ENCODE data around the gene PNRC1. TPM values are rescaled to one million over a fixed set of nuclear protein-coding genes. Genes with fewer than 3 reads are reported as not detected.
"Not testable (repeated sequence)": the region's sequence is repeated elsewhere in the genome, so short reads cannot be mapped to it uniquely, and the experiment has no call there.

PNRC1 gene
- polyA plus RNA-seq (2013, experiment 1 of 2), result 19.9 TPM
- 21.1 TPM for polyA plus RNA-seq (2013, experiment 2 of 2)

DNA sequence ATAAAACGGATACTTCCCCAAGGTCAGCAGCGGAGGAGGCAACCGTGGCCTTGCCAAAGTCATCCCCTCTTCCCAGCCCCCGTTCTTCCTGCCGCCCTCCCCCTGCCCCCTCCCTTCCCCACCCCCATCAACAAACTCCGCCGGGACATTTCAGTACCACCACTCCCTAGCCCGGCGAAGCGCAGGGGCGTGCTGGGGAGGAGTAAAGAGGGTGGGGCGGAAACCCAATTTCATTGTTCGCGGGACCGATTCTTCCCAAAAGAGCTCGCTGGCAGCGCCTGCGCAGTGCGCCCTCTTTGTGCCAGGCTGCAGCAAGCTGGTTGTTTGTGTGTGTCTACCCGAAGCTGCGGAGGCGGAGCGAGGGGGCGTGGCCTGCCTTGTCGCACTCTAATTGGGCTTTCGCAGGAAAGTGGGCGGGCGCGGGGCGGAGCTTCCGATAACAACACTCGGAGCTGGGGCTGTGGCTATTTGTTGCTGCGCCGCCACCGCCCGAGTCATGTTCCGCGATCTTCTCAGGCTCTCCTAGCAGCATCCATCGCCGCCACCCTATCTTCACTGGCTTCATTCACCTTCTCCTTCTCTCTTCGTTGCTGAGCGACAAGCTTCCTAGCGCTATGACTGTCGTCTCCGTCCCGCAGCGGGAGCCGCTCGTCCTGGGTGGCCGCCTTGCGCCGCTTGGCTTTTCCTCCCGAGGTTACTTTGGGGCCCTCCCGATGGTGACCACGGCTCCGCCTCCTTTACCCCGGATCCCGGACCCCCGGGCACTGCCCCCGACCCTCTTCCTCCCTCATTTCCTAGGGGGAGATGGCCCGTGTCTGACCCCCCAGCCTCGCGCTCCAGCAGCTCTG, at the start of gene PNRC1:
PNRC1 (plus strand) TSS at position 471 of the 848 bp plus-strand sequence; CDS start at position 615, 144 bp downstream.
- no CpG with 5 or more reads among the region's 63 CpGs for WGBS (ENCODE audit: extremely low coverage, insufficient coverage, low lambda C conversion rate)
- peaks cover 4% of the 10 kb centered on the region for H3K4me1 ChIP-seq (ENCODE audit: control insufficient read depth, low read depth, low read length)
- H3K27ac ChIP-seq (ENCODE audit: low read depth, low read length), result peak within 1 kb of the TSS; percentile 87
- peak within 1 kb of the TSS; percentile 97 for H3K9ac ChIP-seq (ENCODE audit: low read length)
- peaks cover 15% of the 10 kb centered on the region for H3K79me2 ChIP-seq (ENCODE audit: control insufficient read depth, insufficient read depth, low read length)
- H3K4me2 ChIP-seq (ENCODE audit: low read length), result peak within 1 kb of the TSS; percentile 91
- no peaks in the 10 kb centered on the region for H3K27me3 ChIP-seq (ENCODE audit: insufficient read depth, low read length, poor library complexity)
- peak within 1 kb of the TSS; percentile 96 for H3K56ac ChIP-seq (ENCODE audit: low read length)
- peak; percentile 99 for DNase-seq
- H3K23ac ChIP-seq (ENCODE audit: low read length), result peak within 1 kb of the TSS; percentile 85
- H2BK15ac ChIP-seq (replicated peaks; ENCODE audit: low read depth), result peak within 1 kb of the TSS; percentile 13
- no peak within 1 kb of the TSS for H4K8ac ChIP-seq (ENCODE audit: low read depth, low read length)
- H3K4me3 ChIP-seq (ENCODE audit: low read length), result peak within 1 kb of the TSS; percentile 88
- peak within 1 kb of the TSS; percentile 54 for H2BK120ac ChIP-seq (ENCODE audit: low read depth, low read length)
- H2BK5ac ChIP-seq (ENCODE audit: low read length), result peak within 1 kb of the TSS; percentile 50
- no peak within 1 kb of the TSS for H2AK5ac ChIP-seq (ENCODE audit: low read length)
- H3K18ac ChIP-seq (ENCODE audit: low read length), result peak within 1 kb of the TSS; percentile 99
- peak within 1 kb of the TSS; percentile 99 for H3K4ac ChIP-seq (ENCODE audit: low read depth, low read length)
- H3K79me1 ChIP-seq (ENCODE audit: low read length), result peaks cover 13% of the 10 kb centered on the region
- H4K5ac ChIP-seq (ENCODE audit: low read length), result no peak within 1 kb of the TSS
- H3K36me3 ChIP-seq (ENCODE audit: control insufficient read depth, insufficient read depth, low read length), result no peaks in the 10 kb centered on the region

DNA sequence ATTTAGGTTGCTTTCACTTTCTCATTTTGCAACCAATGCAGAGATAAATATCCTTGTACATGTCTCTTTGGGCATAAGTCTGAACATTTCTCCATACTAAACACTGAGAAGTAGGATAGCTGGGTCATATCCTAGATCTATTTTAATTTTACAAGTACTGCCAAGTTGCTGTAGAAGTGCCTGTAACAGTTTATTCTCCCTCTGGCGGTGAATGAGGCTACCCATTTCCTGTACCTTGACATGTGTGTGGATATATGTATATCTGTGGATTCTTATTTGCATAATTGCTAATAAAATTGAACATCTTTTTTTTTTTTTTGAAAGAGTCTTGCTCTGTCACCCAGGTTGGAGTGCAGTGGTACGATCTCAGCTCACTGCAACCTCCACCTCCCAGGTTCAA, 48.0 kb upstream of the PNRC1 start:
- Histone ChIP-seq H4K5ac (ENCODE audit: low read length) (no peak overlapping the region), H2BK15ac (replicated peaks; ENCODE audit: low read depth) (no peak overlapping the region), H3K79me2 (ENCODE audit: control insufficient read depth, insufficient read depth, low read length) (no peaks in the 10 kb centered on the region), H3K4me2 (ENCODE audit: low read length) (no peak overlapping the region), H3K9ac (ENCODE audit: low read length) (no peak overlapping the region), H3K56ac (ENCODE audit: low read length) (no peak overlapping the region), H3K36me3 (ENCODE audit: control insufficient read depth, insufficient read depth, low read length) (no peaks in the 10 kb centered on the region), H3K23ac (ENCODE audit: low read length) (no peak overlapping the region), H2AK5ac (ENCODE audit: low read length) (no peak overlapping the region), H3K4ac (ENCODE audit: low read depth, low read length) (no peak overlapping the region), H3K79me1 (ENCODE audit: low read length) (no peaks in the 10 kb centered on the region), H2BK120ac (ENCODE audit: low read depth, low read length) (no peak overlapping the region), H4K8ac (ENCODE audit: low read depth, low read length) (no peak overlapping the region), H3K4me3 (ENCODE audit: low read length) (no peak overlapping the region), H3K27me3 (ENCODE audit: insufficient read depth, low read length, poor library complexity) (no peaks in the 10 kb centered on the region), H3K18ac (ENCODE audit: low read length) (no peak overlapping the region), H3K4me1 (ENCODE audit: control insufficient read depth, low read depth, low read length) (peaks cover 4% of the 10 kb centered on the region), H2BK5ac (ENCODE audit: low read length) (no peak overlapping the region), H3K27ac (ENCODE audit: low read depth, low read length) (no peak overlapping the region)
- DNase-seq, result no peak
- WGBS (ENCODE audit: extremely low coverage, insufficient coverage, low lambda C conversion rate), result no CpG with 5 or more reads among the region's 2 CpGs

DNA sequence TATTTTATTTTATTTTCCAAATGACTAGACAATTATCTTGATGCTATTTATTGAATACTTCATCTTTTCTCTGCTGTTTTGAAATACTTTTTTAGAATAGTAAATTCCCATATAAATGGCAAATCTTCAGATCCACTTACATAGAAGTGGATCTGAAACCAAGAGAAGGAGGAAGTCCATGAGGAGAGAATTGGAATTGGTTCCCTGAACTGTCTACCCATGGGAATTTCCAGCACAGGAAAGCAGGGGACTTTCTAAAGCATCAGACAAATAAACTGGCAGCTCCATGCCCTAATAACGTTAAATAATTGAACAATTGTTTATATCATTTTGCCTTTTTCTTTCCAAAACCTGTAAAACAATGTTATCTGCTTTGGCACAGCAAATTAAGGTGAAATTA, 47.1 kb upstream of the PNRC1 start:
- no peak overlapping the region for H3K56ac ChIP-seq (ENCODE audit: low read length)
- no peak overlapping the region for H3K4me2 ChIP-seq (ENCODE audit: low read length)
- no peaks in the 10 kb centered on the region for H3K27me3 ChIP-seq (ENCODE audit: insufficient read depth, low read length, poor library complexity)
- no peak overlapping the region for H4K5ac ChIP-seq (ENCODE audit: low read length)
- no peak overlapping the region for H4K8ac ChIP-seq (ENCODE audit: low read depth, low read length)
- H2AK5ac ChIP-seq (ENCODE audit: low read length), result no peak overlapping the region
- no peak overlapping the region for H2BK5ac ChIP-seq (ENCODE audit: low read length)
- no CpG with 5 or more reads among the region's 1 CpG for WGBS (ENCODE audit: extremely low coverage, insufficient coverage, low lambda C conversion rate)
- no peaks in the 10 kb centered on the region for H3K79me1 ChIP-seq (ENCODE audit: low read length)
- H3K36me3 ChIP-seq (ENCODE audit: control insufficient read depth, insufficient read depth, low read length), result no peaks in the 10 kb centered on the region
- H2BK15ac ChIP-seq (replicated peaks; ENCODE audit: low read depth), result no peak overlapping the region
- H3K79me2 ChIP-seq (ENCODE audit: control insufficient read depth, insufficient read depth, low read length), result no peaks in the 10 kb centered on the region
- peaks cover 4% of the 10 kb centered on the region for H3K4me1 ChIP-seq (ENCODE audit: control insufficient read depth, low read depth, low read length)
- no peak overlapping the region for H3K9ac ChIP-seq (ENCODE audit: low read length)
- no peak overlapping the region for H3K27ac ChIP-seq (ENCODE audit: low read depth, low read length)
- no peak overlapping the region for H3K23ac ChIP-seq (ENCODE audit: low read length)
- H3K4me3 ChIP-seq (ENCODE audit: low read length), result no peak overlapping the region
- no peak overlapping the region for H3K4ac ChIP-seq (ENCODE audit: low read depth, low read length)
- DNase-seq, result no peak
- H3K18ac ChIP-seq (ENCODE audit: low read length), result no peak overlapping the region
- H2BK120ac ChIP-seq (ENCODE audit: low read depth, low read length), result no peak overlapping the region

DNA sequence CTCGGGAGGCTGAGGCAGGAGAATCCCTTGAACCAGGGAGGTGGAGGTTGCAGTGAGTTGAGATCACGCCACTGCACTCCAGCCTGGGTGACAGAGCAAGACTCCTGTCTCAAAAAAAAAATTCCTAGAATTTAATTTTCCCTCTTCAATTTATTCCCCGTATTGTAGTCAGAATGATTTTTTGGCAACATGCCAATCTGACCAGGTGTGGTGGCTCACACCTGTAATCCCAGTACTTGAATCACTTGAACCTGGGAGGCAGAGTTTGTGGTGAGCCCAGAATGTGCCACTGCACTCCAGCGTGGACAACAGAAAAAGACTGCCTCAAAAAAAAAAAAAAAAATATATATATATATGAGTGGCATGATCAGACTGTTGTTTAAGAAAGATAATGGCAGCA, 46.4 kb upstream of the PNRC1 start:
- H3K4me2 ChIP-seq (ENCODE audit: low read length); H3K79me1 ChIP-seq (ENCODE audit: low read length); H2BK5ac ChIP-seq (ENCODE audit: low read length); H3K4ac ChIP-seq (ENCODE audit: low read depth, low read length); H3K23ac ChIP-seq (ENCODE audit: low read length); H4K5ac ChIP-seq (ENCODE audit: low read length); H3K18ac ChIP-seq (ENCODE audit: low read length); H2AK5ac ChIP-seq (ENCODE audit: low read length); H3K4me1 ChIP-seq (ENCODE audit: control insufficient read depth, low read depth, low read length); H4K8ac ChIP-seq (ENCODE audit: low read depth, low read length); H2BK120ac ChIP-seq (ENCODE audit: low read depth, low read length); H3K27me3 ChIP-seq (ENCODE audit: insufficient read depth, low read length, poor library complexity); H3K9ac ChIP-seq (ENCODE audit: low read length); H3K79me2 ChIP-seq (ENCODE audit: control insufficient read depth, insufficient read depth, low read length); H3K4me3 ChIP-seq (ENCODE audit: low read length); H3K56ac ChIP-seq (ENCODE audit: low read length); H3K27ac ChIP-seq (ENCODE audit: low read depth, low read length); H3K36me3 ChIP-seq (ENCODE audit: control insufficient read depth, insufficient read depth, low read length); DNase-seq; H2BK15ac ChIP-seq (replicated peaks; ENCODE audit: low read depth): not testable (repeated sequence)
- no CpG with 5 or more reads among the region's 4 CpGs for WGBS (ENCODE audit: extremely low coverage, insufficient coverage, low lambda C conversion rate)

DNA sequence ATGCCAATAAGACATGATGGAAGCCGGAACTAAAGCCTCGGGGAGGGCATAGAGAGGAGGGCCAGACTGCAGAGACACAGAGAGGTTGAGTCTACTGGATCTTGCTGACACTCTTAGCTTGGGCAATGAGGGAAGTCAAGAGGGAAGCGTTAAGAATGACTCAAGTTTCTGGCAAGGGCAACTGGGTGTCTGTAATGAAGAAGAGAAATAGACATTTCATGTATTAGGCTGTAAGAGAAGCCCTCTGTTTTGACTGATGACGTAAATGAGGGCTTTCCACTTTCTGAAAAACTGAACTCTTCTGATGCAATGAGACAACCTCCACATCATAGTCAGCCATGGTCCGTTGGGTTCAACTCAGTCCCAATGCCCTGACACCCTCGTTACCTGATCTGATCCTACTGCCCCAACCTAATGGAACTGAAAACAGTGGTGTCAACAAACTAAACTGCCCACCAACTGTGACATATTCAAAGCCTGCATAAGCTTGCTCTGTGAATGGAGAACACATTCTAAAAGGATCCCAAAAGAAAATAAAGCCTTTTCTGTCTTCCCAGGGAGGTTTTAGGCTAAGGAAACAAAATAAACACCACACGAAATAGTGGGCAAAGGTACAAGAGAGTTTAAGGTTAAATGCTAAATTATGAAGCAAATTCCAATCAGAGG, 45.8 kb upstream of the PNRC1 start:
- Histone ChIP-seq H2AK5ac (ENCODE audit: low read length) (no peak overlapping the region), H3K27ac (ENCODE audit: low read depth, low read length) (no peak overlapping the region), H3K27me3 (ENCODE audit: insufficient read depth, low read length, poor library complexity) (no peaks in the 10 kb centered on the region), H3K23ac (ENCODE audit: low read length) (no peak overlapping the region), H2BK15ac (replicated peaks; ENCODE audit: low read depth) (no peak overlapping the region), H4K5ac (ENCODE audit: low read length) (no peak overlapping the region), H2BK5ac (ENCODE audit: low read length) (no peak overlapping the region), H3K9ac (ENCODE audit: low read length) (no peak overlapping the region), H3K18ac (ENCODE audit: low read length) (no peak overlapping the region), H3K79me2 (ENCODE audit: control insufficient read depth, insufficient read depth, low read length) (no peaks in the 10 kb centered on the region), H3K4me2 (ENCODE audit: low read length) (no peak overlapping the region), H3K56ac (ENCODE audit: low read length) (no peak overlapping the region), H3K4me1 (ENCODE audit: control insufficient read depth, low read depth, low read length) (peaks cover 4% of the 10 kb centered on the region), H3K79me1 (ENCODE audit: low read length) (no peaks in the 10 kb centered on the region), H2BK120ac (ENCODE audit: low read depth, low read length) (no peak overlapping the region), H3K4me3 (ENCODE audit: low read length) (no peak overlapping the region), H4K8ac (ENCODE audit: low read depth, low read length) (no peak overlapping the region), H3K4ac (ENCODE audit: low read depth, low read length) (no peak overlapping the region), H3K36me3 (ENCODE audit: control insufficient read depth, insufficient read depth, low read length) (no peaks in the 10 kb centered on the region)
- no CpG with 5 or more reads among the region's 7 CpGs for WGBS (ENCODE audit: extremely low coverage, insufficient coverage, low lambda C conversion rate)
- DNase-seq, result no peak

Data from mesendoderm (in vitro differentiated cells).